ENCODE results near the gene CASP10. TPM values are rescaled to one million over a fixed set of nuclear protein-coding genes. Genes with fewer than 3 reads are reported as not detected.

The CASP10 gene
- polyA plus RNA-seq, 1 experiment = 2.6 TPM

- no peak for DNase-seq (ENCODE audit: low read depth, low spot score)
- CTCF ChIA-PET = interaction anchor here (2.1 kb wide), 1 partner anchor 32 kb away, joined by 8 read pairs; no protein-coding TSS in a partner anchor
These were observed 81.7 kb downstream of the CASP10 start for GRCh38 chr2:201264472-201265173.

GRCh38 chr2:201266629-201267028 is 83.7 kb downstream of the CASP10 start:
- POLR2A ChIA-PET = no interaction called here
- no peak for DNase-seq (ENCODE audit: low read depth, low spot score)
- CTCF ChIA-PET = no interaction called here

More at GRCh38 chr2:201264472-201265173, 81.7 kb downstream of the CASP10 start:
- 0 out of 2 replicates have a peak, but pooled peaks cover 2% of the 10 kb centered on the region for H3K9me3 ChIP-seq (ENCODE audit: control insufficient read depth, insufficient read depth, low read length)
- POLR2A ChIA-PET = interaction anchor here (0.6 kb wide), 1 partner anchor 455 kb away, joined by 3 read pairs; no protein-coding TSS in a partner anchor
- H3K27me3 ChIP-seq (ENCODE audit: control insufficient read depth, insufficient read depth, low read length) = no peaks in the 10 kb centered on the region
- no peak overlapping the region for H3K27ac ChIP-seq (ENCODE audit: low read depth, low read length)
- no peak for TF ChIP-seq CTCF (IDR thresholded peaks at IDR 0.05; ENCODE audit: low read depth, low read length)
- no peak overlapping the region for H3K4me3 ChIP-seq (ENCODE audit: low read depth, low read length)

GRCh38 chr2:201267278-201268030 is 84.5 kb downstream of the CASP10 start:
- Histone ChIP-seq H3K9me3 (ENCODE audit: control insufficient read depth, insufficient read depth, low read length) (no peaks in the 10 kb centered on the region), H3K27ac (ENCODE audit: low read depth, low read length) (no peak overlapping the region), H3K4me3 (ENCODE audit: low read depth, low read length) (no peak overlapping the region), H3K27me3 (ENCODE audit: control insufficient read depth, insufficient read depth, low read length) (no peaks in the 10 kb centered on the region)
- no peak for TF ChIP-seq CTCF (IDR thresholded peaks at IDR 0.05; ENCODE audit: low read depth, low read length)
- no peak for DNase-seq (ENCODE audit: low read depth, low spot score)
- ChIA-PET CTCF (no interaction called here), POLR2A (no interaction called here)

More at GRCh38 chr2:201266629-201267028, 83.7 kb downstream of the CASP10 start:
- no peak for TF ChIP-seq CTCF (IDR thresholded peaks at IDR 0.05; ENCODE audit: low read depth, low read length)
- Histone ChIP-seq H3K27ac (ENCODE audit: low read depth, low read length) (no peak overlapping the region), H3K9me3 (ENCODE audit: control insufficient read depth, insufficient read depth, low read length) (no peaks in the 10 kb centered on the region), H3K27me3 (ENCODE audit: control insufficient read depth, insufficient read depth, low read length) (no peaks in the 10 kb centered on the region), H3K4me3 (ENCODE audit: low read depth, low read length) (no peak overlapping the region)

GRCh38 chr2:201269764-201270163 is 86.8 kb downstream of the CASP10 start:
- CTCF ChIA-PET = interaction anchor here (0.9 kb wide), 1 partner anchor 37 kb away, joined by 3 read pairs; no protein-coding TSS in a partner anchor
- no peak overlapping the region for H3K27ac ChIP-seq (ENCODE audit: low read depth, low read length)
- POLR2A ChIA-PET = no interaction called here
- no peak overlapping the region for H3K4me3 ChIP-seq (ENCODE audit: low read depth, low read length)
- TF ChIP-seq CTCF (IDR thresholded peaks at IDR 0.05; ENCODE audit: low read depth, low read length) = no peak
- H3K27me3 ChIP-seq (ENCODE audit: control insufficient read depth, insufficient read depth, low read length) = no peaks in the 10 kb centered on the region
- DNase-seq (ENCODE audit: low read depth, low spot score) = no peak
- H3K9me3 ChIP-seq (ENCODE audit: control insufficient read depth, insufficient read depth, low read length) = no peaks in the 10 kb centered on the region

All from AG04450 (cell line).